ENCODE data around the gene CEP104.

The CEP104 gene

GRCh38 chr1:3779912-3780416, 77.0 kb downstream of the CEP104 start:
- DNase-seq, result no peak

DNA sequence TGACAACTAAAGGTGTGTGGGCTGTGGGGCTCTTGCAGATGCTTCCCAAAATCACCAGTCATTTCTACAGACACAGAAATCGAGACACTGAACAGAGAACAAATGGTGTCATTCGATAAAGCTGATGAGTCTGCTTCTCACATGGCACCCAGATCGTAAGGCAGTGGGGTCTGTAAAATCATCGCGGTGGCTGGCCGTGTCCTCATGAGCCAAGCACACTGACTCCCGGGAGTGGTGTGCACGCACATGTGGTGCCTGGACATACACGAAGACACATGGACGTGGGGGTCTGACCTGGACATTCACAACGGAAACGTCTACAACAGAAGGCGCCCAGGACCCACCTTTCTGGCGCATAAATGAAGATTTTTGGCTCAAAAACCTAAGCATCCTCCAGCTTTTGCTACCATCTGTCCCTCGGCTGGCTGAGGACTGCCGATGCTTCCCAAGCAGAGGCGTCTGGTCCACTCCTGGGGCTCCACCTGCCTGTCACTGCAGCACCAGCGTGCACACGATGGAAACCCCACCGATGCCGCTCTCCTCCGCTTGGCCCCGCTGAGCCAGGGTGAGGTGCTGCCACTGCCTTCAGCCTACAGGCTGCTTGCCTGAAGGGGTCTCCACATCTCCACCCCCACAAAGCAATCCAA, 77.6 kb downstream of the CEP104 start:
- no peak for DNase-seq

DNA sequence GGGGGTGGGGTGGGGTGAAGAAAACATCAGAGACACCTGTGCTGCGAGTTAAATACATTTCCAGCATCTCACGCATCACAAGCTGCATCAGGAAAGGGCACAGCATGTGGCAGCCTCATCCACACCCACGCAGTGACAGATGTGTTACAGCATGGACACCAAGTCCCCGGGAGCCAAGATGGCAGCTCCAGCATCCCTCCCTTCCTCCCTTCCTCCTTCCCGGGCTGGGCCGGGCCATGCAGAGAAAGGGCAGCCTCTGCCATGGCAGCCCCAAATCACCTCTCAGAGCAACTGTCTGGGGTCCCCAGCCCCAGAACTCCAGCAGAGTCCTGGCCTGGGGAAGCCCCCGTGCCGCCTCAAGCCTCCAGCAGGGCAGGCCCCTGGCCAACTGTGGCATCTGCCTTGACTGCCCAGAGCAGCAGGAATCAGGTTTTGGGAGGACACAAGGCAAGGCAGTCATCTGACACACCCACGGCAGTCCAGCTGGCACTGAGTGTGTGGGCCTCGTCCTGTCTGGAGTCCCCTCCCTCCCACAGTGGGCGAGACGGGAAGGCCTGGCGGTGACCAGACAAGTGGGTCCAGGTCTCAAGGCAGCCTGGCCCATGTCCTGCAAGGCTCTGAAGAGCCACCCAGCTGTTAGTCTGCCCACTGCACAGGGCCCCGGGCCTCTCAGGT, 78.3 kb downstream of the CEP104 start:
- no peak for DNase-seq

DNA sequence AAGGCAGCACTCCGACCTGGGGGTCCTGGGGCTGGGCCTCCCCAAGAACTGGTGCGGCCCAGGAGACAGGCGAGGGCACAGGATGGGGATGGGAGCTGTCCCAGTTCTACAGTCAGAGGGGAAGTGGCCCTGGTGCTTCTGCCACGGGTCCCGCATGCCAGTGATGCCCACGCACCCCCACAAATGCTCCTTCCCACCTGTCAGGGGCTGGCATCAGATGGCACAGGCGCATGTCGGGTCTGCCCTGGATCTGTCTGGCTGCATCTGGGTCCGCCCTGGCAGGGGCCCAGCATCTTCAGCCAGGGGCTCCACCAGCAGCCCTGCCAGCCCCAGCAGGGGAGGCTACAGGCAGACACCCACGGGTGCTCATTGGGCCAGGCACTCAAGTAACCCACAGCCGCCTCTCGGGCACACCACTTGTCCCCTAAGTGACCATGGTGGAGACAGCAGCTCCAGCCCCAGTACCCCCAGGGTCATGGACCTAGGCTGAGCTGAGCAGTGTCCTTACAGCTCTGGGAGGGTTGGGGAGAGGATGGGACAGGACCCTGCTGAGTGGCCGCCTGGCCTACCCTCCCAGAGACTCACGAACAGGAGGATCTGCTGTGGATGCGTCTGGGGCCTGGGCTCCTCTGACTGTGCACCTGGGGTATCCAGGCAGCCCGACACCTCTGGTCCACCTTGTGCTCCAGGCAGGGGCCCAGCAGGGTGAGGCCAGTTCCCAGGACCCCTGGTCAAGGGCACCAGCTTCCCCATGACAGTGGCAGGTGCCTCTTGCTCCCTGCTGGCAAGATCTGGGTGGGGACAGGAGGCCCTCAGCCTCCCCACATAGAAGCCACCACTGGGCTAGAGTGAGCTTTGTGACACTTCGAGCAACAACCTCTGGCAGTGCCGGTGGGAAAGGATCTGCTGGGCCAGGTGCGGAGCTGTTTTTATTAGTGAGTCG, 79.1 kb downstream of the CEP104 start:
- DNase-seq, result no peak

GRCh38 chr1:3777078-3777547, 79.9 kb downstream of the CEP104 start:
- no peak for DNase-seq

GRCh38 chr1:3776231-3776961, 80.6 kb downstream of the CEP104 start:
- DNase-seq, result no peak

DNA sequence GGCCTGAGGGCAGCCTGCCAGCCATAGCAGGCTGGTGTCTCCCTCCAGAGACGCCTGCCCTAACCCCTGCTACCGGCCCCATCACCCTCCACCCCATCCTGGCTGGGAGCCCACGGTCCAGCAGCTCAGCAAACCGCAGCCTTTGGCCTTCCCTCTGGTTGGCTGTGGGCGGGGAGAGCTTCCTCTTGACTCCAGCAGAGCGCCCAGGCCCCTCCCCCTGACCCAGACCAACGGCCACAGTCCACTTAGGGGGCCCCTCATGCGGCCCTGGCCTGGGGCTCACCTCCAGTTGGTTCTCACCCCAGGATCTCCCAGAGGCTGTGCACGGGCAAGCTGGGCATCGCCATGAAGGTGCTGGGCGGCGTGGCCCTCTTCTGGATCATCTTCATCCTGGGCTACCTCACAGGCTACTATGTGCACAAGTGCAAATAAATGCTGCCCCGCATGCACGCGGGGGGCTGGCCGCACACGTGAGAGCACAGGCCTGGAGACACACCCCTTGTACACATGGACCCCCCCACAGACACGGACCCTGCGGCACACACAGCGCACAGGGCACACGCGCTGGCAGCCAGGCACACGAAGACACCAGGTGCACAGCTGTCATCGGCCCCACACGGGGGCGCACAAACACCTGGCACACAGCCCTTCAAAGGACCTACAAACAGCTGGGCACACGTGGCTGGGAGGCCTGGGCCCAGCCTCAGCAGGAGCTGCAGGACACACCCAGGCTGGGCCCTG, 81.4 kb downstream of the CEP104 start:
- peak in 11 of 56 donors; percentile 4 to 63 (median 15) for DNase-seq

DNA sequence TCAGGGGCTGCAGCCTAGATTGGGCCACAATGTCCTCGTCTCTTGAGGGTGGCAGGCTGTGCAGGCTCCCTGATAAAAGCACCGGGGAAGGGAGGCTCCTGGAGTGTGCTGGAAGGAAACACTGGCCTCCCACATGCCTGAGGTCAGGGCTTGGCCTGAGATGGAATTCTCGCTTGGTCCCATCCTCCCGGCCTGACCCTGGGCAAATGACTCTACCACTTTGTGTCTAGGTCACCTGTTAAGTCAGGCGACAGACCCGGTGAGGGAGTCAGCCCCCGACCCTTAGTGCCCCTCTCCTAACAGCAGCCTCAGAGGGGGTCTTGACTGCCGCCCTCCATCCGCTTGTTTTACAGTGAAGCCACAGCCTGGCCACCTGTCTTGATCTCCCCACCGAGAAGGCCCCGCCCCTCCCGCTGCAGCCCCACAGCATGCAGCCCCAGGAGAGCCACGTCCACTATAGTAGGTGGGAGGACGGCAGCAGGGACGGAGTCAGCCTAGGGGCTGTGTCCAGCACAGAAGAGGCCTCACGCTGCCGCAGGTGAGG, 82.0 kb downstream of the CEP104 start:
- DNase-seq, result no peak

GRCh38 chr1:3774276-3774945, 82.6 kb downstream of the CEP104 start:
- DNase-seq, result peak in 10 of 56 donors; percentile 8 to 63 (median 21)

DNA sequence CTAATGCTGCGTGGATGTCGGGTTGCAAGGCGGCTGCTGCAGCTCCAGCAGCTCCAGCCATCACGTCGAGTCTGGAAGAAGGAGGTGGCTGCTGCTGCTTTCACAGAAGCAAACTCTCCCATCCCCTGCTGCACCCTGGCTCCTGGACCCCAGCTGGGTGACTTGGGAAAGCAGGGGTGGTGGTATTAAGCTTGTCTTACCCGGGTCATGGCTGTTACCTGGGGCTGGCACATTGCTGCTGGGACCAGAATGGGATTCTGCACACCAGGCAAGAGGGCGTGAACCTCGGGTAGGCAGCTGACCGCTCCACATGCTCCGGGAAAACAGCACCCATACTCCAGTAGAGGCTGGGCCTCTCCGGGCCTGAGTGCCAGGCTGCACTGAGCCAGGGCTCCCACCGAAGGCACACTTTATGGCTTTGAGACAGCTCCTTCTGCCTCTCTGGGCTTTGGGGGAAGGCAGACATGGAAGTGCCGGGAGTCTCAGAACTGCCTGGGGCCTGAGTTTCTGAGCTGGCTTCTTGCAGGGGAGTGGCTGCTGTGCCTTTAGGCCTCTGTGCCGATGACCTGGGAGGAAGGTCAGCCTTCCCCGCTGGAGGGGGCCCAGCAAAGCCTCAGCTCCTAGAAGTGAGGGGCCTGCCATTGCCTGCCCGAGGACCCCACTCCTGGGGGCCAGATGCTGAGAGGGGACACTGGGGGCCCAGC, 83.3 kb downstream of the CEP104 start:
- DNase-seq, result no peak

- no peak for DNase-seq
Observed at GRCh38 chr1:3772715-3773571, 84.1 kb downstream of the CEP104 start, which contains the start of gene SMIM1. Gene SMIM1 (plus strand): TSS chr1:3772749. CDS start chr1:3775374, 2,625 bp downstream.

GRCh38 chr1:3772027-3772714, 84.8 kb downstream of the CEP104 start:
- DNase-seq, result peak in 47 of 56 donors; percentile 8 to 82 (median 47)

DNA sequence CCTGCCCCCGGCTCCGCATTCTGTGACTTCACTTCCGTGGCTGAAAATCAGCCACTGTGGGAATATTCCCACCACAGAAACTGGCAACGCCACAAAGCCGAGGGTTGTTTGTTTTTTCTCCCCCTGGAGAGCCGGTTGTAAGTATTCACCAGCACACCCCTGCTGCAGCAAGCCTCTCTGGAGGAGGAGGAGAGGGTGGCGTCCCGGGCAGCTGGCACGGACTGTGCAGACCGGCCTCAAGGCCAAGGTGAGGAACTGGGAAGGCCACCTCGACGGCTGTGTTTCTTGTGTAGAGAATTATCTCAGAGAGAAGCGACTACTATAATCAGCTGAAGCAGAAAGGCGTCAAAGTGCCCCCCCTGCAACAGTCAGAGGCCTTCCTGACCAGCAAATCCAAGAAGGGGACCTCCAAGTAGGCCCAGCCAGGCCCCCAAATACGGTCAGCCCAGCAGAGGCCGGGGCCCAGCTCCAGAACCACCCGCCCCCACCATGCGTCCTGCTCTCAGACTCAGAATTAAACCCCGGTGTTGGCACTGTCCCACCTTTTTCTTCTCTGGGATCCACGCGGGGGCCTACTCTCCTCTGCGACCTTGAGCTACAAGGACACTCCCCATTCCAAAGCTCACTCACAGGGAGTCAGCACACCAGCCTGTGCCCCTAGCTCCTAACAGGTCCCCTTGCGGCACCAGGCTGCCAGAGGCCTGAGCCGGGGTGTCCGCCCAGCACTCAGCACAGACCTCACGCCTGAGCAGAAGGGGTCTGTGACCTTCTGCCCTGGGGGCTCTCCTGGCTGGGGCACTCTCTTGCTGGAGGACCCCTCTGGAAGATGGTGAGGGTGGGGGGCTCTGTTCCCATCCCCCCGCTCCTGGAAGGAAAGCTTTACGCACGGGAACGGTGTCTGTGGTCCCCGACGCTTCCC, 85.6 kb downstream of the CEP104 start:
- no peak for DNase-seq

DNA sequence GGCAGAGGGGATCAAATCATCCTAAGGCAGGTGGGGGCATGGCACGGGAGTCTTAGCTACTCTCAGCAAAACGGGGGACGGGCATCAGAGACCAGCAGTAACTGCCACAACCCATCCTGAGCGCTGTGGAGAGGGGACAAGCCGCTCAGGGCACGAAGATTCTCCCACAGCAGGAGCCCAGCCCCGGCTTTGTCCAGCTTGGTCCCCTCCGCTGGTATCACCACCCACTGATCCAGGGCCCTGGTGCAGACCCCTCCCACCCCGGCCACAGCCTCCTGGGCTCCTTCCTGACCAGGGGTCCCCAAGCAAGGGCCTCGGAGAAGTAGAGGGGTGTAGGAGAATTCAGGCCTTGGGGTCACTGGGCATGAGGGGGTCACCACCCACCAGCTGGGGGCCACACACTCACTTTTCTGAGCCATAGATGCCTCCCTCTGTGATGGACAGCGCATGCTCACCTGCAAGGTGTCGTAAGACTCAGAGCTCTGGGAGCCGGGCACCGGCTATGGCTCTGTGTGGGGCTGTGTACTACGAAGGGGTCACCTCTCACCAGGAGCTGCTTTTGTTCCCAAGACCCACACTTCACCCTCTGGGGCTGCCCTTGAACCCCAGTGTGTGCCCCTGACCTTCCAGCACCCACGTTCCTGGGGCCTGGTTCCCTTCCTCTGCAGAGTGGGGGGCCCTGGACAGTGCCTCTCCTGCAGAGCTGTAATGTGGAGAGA, 86.8 kb downstream of the CEP104 start:
- no peak for DNase-seq

GRCh38 chr1:3768811-3769390, 88.1 kb downstream of the CEP104 start:
- DNase-seq, result no peak

Data from nucleus accumbens (tissue), 56 donors.